IPS-20b (cell line): ENCODE measurements around the gene CA12.
A peak's percentile ranks its signal among the peaks of the same experiment; 100 is the strongest.

ENCODE experiments used
- H3K27ac ChIP-seq: one replicate; pipeline ENCODE4 v1.5.1; 2013; ENCODE audit warnings: low read length
- H3K27me3 ChIP-seq: 2 replicates; pipeline ENCODE4 v1.6.1; 2013; ENCODE audit warnings: mild to moderate bottlenecking, low read length, inconsistent platforms; ENCODE audit not compliant: insufficient read depth
- H3K36me3 ChIP-seq: 2 replicates; pipeline ENCODE4 v1.6.1; 2013; ENCODE audit warnings: low read depth, mild to moderate bottlenecking, inconsistent platforms, low read length, moderate library complexity; ENCODE audit not compliant: insufficient read depth
- H3K4me1 ChIP-seq: 2 replicates; pipeline ENCODE4 v1.6.1; 2013; ENCODE audit warnings: mild to moderate bottlenecking, control low read depth, inconsistent platforms, low read length, moderate library complexity; ENCODE audit not compliant: insufficient read depth
- H3K4me3 ChIP-seq: 2 replicates; pipeline ENCODE4 v1.5.1; 2013; ENCODE audit warnings: mild to moderate bottlenecking, low read length, inconsistent platforms
- H3K9ac ChIP-seq: 2 replicates; pipeline ENCODE4 v1.6.1; 2013; ENCODE audit warnings: low read depth, mild to moderate bottlenecking, inconsistent platforms, low read length, moderate library complexity
- H3K9me3 ChIP-seq: 2 replicates; pipeline ENCODE4 v1.6.1; 2013; ENCODE audit warnings: mild to moderate bottlenecking, low read depth, low read length, inconsistent platforms; ENCODE audit not compliant: insufficient read depth

The CA12 gene

DNA sequence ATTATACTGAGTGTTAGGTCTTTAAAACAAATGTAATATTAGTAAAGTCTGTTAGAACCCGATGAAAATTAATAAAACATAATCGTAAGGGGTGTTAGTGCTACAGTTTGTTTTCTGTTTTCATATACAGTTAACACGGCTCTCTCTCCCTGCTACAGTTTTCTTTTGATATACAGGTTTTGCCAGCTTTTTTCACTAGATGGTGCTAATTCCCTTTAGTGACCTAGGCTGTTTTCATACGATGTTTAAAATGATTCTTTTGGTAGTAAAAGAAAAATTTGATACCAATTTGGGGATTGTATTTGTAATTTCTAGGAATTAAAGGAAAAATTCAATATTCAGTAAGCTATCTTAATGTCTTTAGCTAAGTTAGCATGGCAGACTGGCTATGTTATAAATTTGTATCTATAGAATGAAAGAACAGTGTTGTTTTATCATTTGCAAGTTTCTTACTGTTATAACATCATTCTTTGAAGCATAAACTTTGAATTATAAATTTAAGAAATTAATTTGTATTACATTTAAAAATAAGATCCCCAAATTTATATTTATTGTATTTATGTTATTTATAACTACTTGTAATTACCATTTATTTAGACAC is 92.8 kb downstream of the CA12 start:
- no peaks in the 10 kb centered on the region for H3K9me3 ChIP-seq
- H3K4me3 ChIP-seq, result no peak overlapping the region
- peaks cover 5% of the 10 kb centered on the region; the same call in 1 of the 2 replicates for H3K4me1 ChIP-seq
- no peak overlapping the region for H3K9ac ChIP-seq
- peaks cover 22% of the 10 kb centered on the region; the same call in 1 of the 2 replicates for H3K36me3 ChIP-seq
- no peak overlapping the region for H3K27ac ChIP-seq
- no peaks in the 10 kb centered on the region for H3K27me3 ChIP-seq

- Histone ChIP-seq H3K27me3 (no peaks in the 10 kb centered on the region), H3K9ac (no peak overlapping the region), H3K36me3 (peaks cover 28% of the 10 kb centered on the region; the same call in 1 of the 2 replicates), H3K9me3 (no peaks in the 10 kb centered on the region), H3K4me3 (no peak overlapping the region), H3K27ac (no peak overlapping the region), H3K4me1 (peaks cover 5% of the 10 kb centered on the region; the same call in 1 of the 2 replicates)
Measured at GRCh38 chr15:63288342-63288741, 93.3 kb downstream of the CA12 start.

DNA sequence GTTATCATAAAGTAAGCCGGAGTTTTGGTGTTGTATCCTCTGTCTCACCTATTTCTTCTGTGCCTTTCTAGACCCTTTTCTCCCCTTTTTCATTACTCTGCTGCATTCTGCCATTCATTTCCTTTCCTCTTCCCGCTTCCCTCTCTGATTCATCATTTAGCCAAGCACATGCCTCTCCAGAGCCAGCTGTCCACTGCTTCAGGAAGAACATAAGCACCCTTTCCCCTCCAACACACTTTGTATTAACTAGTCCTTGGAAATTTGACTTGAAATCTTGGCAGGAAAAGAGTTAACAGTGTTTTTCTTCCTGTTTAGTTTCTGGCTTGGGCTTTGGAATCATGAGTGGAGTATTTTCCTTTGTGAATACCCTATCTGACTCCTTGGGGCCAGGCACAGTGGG is 94.5 kb downstream of the CA12 start:
- Histone ChIP-seq H3K4me1 (peaks cover 5% of the 10 kb centered on the region; the same call in 1 of the 2 replicates), H3K9ac (no peak overlapping the region), H3K9me3 (no peaks in the 10 kb centered on the region), H3K27me3 (no peaks in the 10 kb centered on the region), H3K27ac (no peak overlapping the region), H3K36me3 (peaks cover 29% of the 10 kb centered on the region; the same call in 1 of the 2 replicates), H3K4me3 (no peak overlapping the region)

DNA sequence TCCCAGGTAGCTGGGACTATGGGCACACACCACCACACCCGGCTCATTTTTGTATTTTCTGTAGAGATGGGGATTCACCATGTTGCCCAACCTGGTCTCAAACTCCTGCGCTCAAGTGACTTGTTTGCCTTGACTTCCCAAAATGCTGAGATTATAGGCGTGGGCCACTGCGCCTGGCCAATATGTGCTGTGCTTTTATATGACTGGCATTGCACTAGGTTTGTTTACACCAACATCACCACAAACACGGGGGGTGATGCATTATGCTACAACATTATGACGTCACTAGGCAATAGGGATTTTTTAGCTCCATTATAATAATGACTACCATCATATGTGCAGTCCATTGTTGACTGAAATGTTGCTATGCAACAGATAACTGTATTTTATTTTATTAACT is 97.3 kb downstream of the CA12 start:
- H3K27me3 ChIP-seq, result no peaks in the 10 kb centered on the region
- no peaks in the 10 kb centered on the region for H3K4me1 ChIP-seq
- no peaks in the 10 kb centered on the region for H3K9me3 ChIP-seq
- H3K36me3 ChIP-seq, result peaks cover 43% of the 10 kb centered on the region; the same call in 1 of the 2 replicates
- H3K4me3 ChIP-seq, result no peak overlapping the region
- no peak overlapping the region for H3K27ac ChIP-seq
- no peak overlapping the region for H3K9ac ChIP-seq

GRCh38 chr15:63283126-63283525 is 98.5 kb downstream of the CA12 start:
- no peaks in the 10 kb centered on the region; the same call in 1 of the 2 replicates for H3K4me1 ChIP-seq
- H3K9ac ChIP-seq, result no peak overlapping the region
- no peak overlapping the region for H3K27ac ChIP-seq
- H3K4me3 ChIP-seq, result no peak overlapping the region
- no peaks in the 10 kb centered on the region for H3K9me3 ChIP-seq
- peaks cover 41% of the 10 kb centered on the region; the same call in 1 of the 2 replicates for H3K36me3 ChIP-seq
- peaks cover 8% of the 10 kb centered on the region; the same call in 1 of the 2 replicates for H3K27me3 ChIP-seq

- Histone ChIP-seq H3K4me3 (peak overlapping the region; percentile 90), H3K36me3 (peaks cover 16% of the 10 kb centered on the region; the same call in 1 of the 2 replicates), H3K9ac (peak overlapping the region; percentile 75; the same call in 1 of the 2 replicates), H3K27me3 (peaks cover 17% of the 10 kb centered on the region; the same call in 1 of the 2 replicates), H3K9me3 (no peaks in the 10 kb centered on the region), H3K27ac (no peak overlapping the region), H3K4me1 (peaks cover 10% of the 10 kb centered on the region)
Measured at GRCh38 chr15:63277893-63278456, 103.7 kb downstream of the CA12 start.

- H3K4me1 ChIP-seq, result peaks cover 10% of the 10 kb centered on the region
Measured at GRCh38 chr15:63277038-63277892, 104.4 kb downstream of the CA12 start, which contains the start of gene APH1B. Gene APH1B, plus strand, starts transcription at chr15:63277605. Its CDS starts 19 bp downstream, at chr15:63277624.

GRCh38 chr15:63276342-63277037 is 105.2 kb downstream of the CA12 start:
- Histone ChIP-seq H3K27ac (no peak overlapping the region), H3K27me3 (peaks cover 17% of the 10 kb centered on the region; the same call in 1 of the 2 replicates), H3K36me3 (peaks cover 16% of the 10 kb centered on the region; the same call in 1 of the 2 replicates), H3K9ac (peak overlapping the region; percentile 68; the same call in 1 of the 2 replicates), H3K9me3 (peaks cover 5% of the 10 kb centered on the region; the same call in 1 of the 2 replicates), H3K4me1 (peaks cover 10% of the 10 kb centered on the region), H3K4me3 (peak overlapping the region; percentile 71)

More at GRCh38 chr15:63277038-63277892, 104.4 kb downstream of the CA12 start, which contains the start of gene APH1B:
- Histone ChIP-seq H3K27ac (no peak within 1 kb of the TSS), H3K27me3 (peaks cover 17% of the 10 kb centered on the region; the same call in 1 of the 2 replicates), H3K4me3 (peak within 1 kb of the TSS; percentile 90), H3K9ac (peak within 1 kb of the TSS; percentile 75; the same call in 1 of the 2 replicates), H3K9me3 (peaks cover 5% of the 10 kb centered on the region; the same call in 1 of the 2 replicates), H3K36me3 (peaks cover 16% of the 10 kb centered on the region; the same call in 1 of the 2 replicates)

DNA sequence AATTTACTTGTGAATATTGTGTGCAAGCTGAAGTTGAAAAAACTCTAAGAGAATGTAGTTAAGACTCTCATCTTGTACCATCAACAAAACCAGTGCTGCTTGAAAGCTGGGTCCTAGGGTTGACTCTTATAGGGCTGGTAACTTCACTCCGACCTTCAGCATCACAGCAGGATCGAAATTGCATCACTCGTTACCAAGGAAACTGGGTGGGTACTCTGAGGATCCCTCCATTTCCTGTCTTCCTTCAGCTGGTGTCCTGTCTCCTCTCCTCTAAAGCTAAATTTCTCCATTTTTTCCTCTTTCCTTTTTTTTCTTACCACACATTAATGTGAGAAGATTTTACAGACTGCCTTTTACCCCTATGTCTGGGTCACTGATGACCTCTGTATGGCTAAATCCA is 107.2 kb downstream of the CA12 start:
- H3K9me3 ChIP-seq, result peaks cover 5% of the 10 kb centered on the region; the same call in 1 of the 2 replicates
- peaks cover 10% of the 10 kb centered on the region for H3K4me1 ChIP-seq
- no peak overlapping the region for H3K27ac ChIP-seq
- H3K36me3 ChIP-seq, result peaks cover 4% of the 10 kb centered on the region; the same call in 1 of the 2 replicates
- H3K4me3 ChIP-seq, result no peak overlapping the region
- no peak overlapping the region for H3K9ac ChIP-seq
- peaks cover 17% of the 10 kb centered on the region; the same call in 1 of the 2 replicates for H3K27me3 ChIP-seq
